Esophagus squamous epithelium (tissue), 4 donors: ENCODE results near the gene PRKCI.

Source experiments
- POLR2A ChIP-seq, 4 donors: fragments of 450-650 bp; IDR thresholded peaks; one replicate each; pipeline ENCODE4 v1.6.1; 2017; ENCODE audit warnings: antibody characterized with exemption in 4 of 4, mild to moderate bottlenecking in 4 of 4, moderate library complexity in 3 of 4
- TF ChIP-seq, protein P1 (sequence below), 6 experiments: fragments of 450-650 bp in 4 of 6; fragments of 200-600 bp in 2 of 6; sonication (generic) in 2 of 6; IDR thresholded peaks; one replicate each; pipeline ENCODE4 v1.5.1; 2016 to 2019; ENCODE audit warnings: antibody characterized with exemption in 6 of 6, mild to moderate bottlenecking in 4 of 6, moderate library complexity in 4 of 6

GRCh38 chr3:170327040-170327808 is 105.0 kb downstream of the PRKCI start:
- TF ChIP-seq POLR2A (IDR thresholded peaks at IDR 0.05), result no peak
- TF ChIP-seq, protein P1, sequence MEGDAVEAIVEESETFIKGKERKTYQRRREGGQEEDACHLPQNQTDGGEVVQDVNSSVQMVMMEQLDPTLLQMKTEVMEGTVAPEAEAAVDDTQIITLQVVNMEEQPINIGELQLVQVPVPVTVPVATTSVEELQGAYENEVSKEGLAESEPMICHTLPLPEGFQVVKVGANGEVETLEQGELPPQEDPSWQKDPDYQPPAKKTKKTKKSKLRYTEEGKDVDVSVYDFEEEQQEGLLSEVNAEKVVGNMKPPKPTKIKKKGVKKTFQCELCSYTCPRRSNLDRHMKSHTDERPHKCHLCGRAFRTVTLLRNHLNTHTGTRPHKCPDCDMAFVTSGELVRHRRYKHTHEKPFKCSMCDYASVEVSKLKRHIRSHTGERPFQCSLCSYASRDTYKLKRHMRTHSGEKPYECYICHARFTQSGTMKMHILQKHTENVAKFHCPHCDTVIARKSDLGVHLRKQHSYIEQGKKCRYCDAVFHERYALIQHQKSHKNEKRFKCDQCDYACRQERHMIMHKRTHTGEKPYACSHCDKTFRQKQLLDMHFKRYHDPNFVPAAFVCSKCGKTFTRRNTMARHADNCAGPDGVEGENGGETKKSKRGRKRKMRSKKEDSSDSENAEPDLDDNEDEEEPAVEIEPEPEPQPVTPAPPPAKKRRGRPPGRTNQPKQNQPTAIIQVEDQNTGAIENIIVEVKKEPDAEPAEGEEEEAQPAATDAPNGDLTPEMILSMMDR (IDR thresholded peaks at IDR 0.05), result no peak
